Ramos (cell line): ENCODE measurements around the gene MRPL9.

ENCODE experiments used
- in situ Hi-C: fragments of 300-500 bp; cut with MboI; formaldehyde crosslinking; loops from one replicate; pipeline ENCODE4 v1.14.3; 2022; ENCODE audit warnings: low sequenced_read_pairs; ENCODE audit not compliant: unreplicated experiment

The MRPL9 gene

GRCh38 chr1:151762941-151763921, at the start of gene MRPL9:
Gene MRPL9, minus strand, starts transcription at chr1:151763496. Its CDS starts 17 bp downstream, at chr1:151763479.
- in situ Hi-C loops = no loop called here

- in situ Hi-C loops = no loop called here
Observed at GRCh38 chr1:151811181-151811580, 47.9 kb upstream of the MRPL9 start.

GRCh38 chr1:151809985-151810556, 46.8 kb upstream of the MRPL9 start:
- in situ Hi-C loops = no loop called here

- in situ Hi-C loops = no loop called here
Observed at GRCh38 chr1:151809290-151809984, 46.1 kb upstream of the MRPL9 start.

GRCh38 chr1:151807766-151808165, 44.5 kb upstream of the MRPL9 start:
- in situ Hi-C loops = no loop called here

GRCh38 chr1:151807131-151807530, 43.8 kb upstream of the MRPL9 start:
- in situ Hi-C loops = no loop called here

GRCh38 chr1:151806170-151806569, 42.9 kb upstream of the MRPL9 start:
- in situ Hi-C loops = no loop called here

- in situ Hi-C loops = no loop called here
Observed at GRCh38 chr1:151805066-151805820, 41.9 kb upstream of the MRPL9 start, which contains the start of gene LINGO4. Gene LINGO4, minus strand, starts transcription at chr1:151805419. Its CDS starts 2,715 bp downstream, at chr1:151802704.

- in situ Hi-C loops = no loop called here
Observed at GRCh38 chr1:151803915-151804314, 40.6 kb upstream of the MRPL9 start.

GRCh38 chr1:151803164-151803563, 39.9 kb upstream of the MRPL9 start:
- in situ Hi-C loops = no loop called here

GRCh38 chr1:151802372-151802771, 39.1 kb upstream of the MRPL9 start:
- in situ Hi-C loops = no loop called here

- in situ Hi-C loops = no loop called here
Observed at GRCh38 chr1:151801846-151802245, 38.5 kb upstream of the MRPL9 start.

- in situ Hi-C loops = no loop called here
Observed at GRCh38 chr1:151801310-151801820, 38.1 kb upstream of the MRPL9 start.

GRCh38 chr1:151800830-151801229, 37.5 kb upstream of the MRPL9 start:
- in situ Hi-C loops = no loop called here

- in situ Hi-C loops = no loop called here
Observed at GRCh38 chr1:151799179-151800022, 36.1 kb upstream of the MRPL9 start.

GRCh38 chr1:151798571-151798970, 35.3 kb upstream of the MRPL9 start:
- in situ Hi-C loops = no loop called here

- in situ Hi-C loops = no loop called here
Observed at GRCh38 chr1:151790940-151791651, 27.8 kb upstream of the MRPL9 start.
